Breast epithelium (tissue), 4 donors: ENCODE measurements around the gene PRCC. TPM values are rescaled to one million over a fixed set of nuclear protein-coding genes. Genes with fewer than 3 reads are reported as not detected.

ENCODE experiments used
- DNase-seq, 2 donors: peaks; one replicate each; pipeline ENCODE4 v3.0.0-alpha.2; 2019; ENCODE audit warnings: low spot score in 2 of 2
- H3K27ac ChIP-seq, 2 donors: fragments of 200-600 bp; sonication (generic) in 1 of 2; one replicate each; pipeline ENCODE4 v1.5.1; 2016 to 2019; ENCODE audit warnings: mild to moderate bottlenecking in 1 of 2
- H3K27me3 ChIP-seq, 2 donors: fragments of 200-600 bp; sonication (generic) in 1 of 2; one replicate each; pipeline versions ENCODE4 v1.5.1 to v1.6.0; 2017 to 2019; ENCODE audit warnings: control low read depth in 1 of 2, mild to moderate bottlenecking in 1 of 2
- H3K36me3 ChIP-seq: fragments of 200-600 bp; one replicate; pipeline ENCODE4 v1.5.1; 2019
- H3K4me1 ChIP-seq, 2 donors: fragments of 200-600 bp; sonication (generic); one replicate each; pipeline ENCODE4 v1.5.1; 2016 to 2019; ENCODE audit warnings: control low read depth in 1 of 2
- H3K4me3 ChIP-seq, 3 donors: fragments of 200-600 bp; sonication (generic); 1 replicate in 2 of 3; 2 replicates in 1 of 3; pipeline ENCODE4 v1.5.1; 2016 to 2019; ENCODE audit warnings: mild to moderate bottlenecking in 3 of 3, moderate library complexity in 2 of 3
- H3K9me3 ChIP-seq, 2 donors: fragments of 200-600 bp; sonication (generic) in 1 of 2; one replicate each; pipeline ENCODE4 v1.5.1; 2016 to 2019; ENCODE audit warnings: control low read depth in 1 of 2
- CTCF ChIP-seq, 3 donors: fragments of 450-650 bp; IDR thresholded peaks; one replicate each; pipeline ENCODE4 v1.5.1; 2016 to 2017; ENCODE audit warnings: antibody characterized with exemption in 3 of 3, mild to moderate bottlenecking in 3 of 3, moderate library complexity in 3 of 3
- POLR2A ChIP-seq: fragments of 450-650 bp; IDR thresholded peaks from one replicate; pipeline ENCODE4 v1.6.1; 2016; ENCODE audit warnings: antibody characterized with exemption, mild to moderate bottlenecking, moderate library complexity
- POLR2AphosphoS5 ChIP-seq, 3 donors: sonication (generic); formaldehyde crosslinking; IDR thresholded peaks; one replicate each; pipeline ENCODE4 v1.6.1; 2017; ENCODE audit warnings: antibody characterized with exemption in 3 of 3
- intact Hi-C: fragments of 100-400 bp; cut with DNase I; formaldehyde crosslinking; loops from one replicate; pipeline ENCODE4 v1.15.1; 2023; ENCODE audit warnings: low total_unique reads
- total RNA-seq, 3 donors: library from RNA; depleted of rRNA; stranded (reverse); fragments of >200 nt; gene quantifications; one replicate each; pipeline ENCODE4 v1.1.0, GENCODE V29; 2016

PRCC gene
- total RNA-seq, 3 donors from 2014 or later = 21.6 to 35.9 (median 24.9) TPM

GRCh38 chr1:156811168-156811567 lies 43.8 kb downstream of the PRCC start:
- no peak overlapping the region for H3K27ac ChIP-seq
- no peaks in the 10 kb centered on the region for H3K9me3 ChIP-seq
- H3K36me3 ChIP-seq = no peaks in the 10 kb centered on the region
- TF ChIP-seq CTCF (IDR thresholded peaks at IDR 0.05) (no peak), POLR2AphosphoS5 (IDR thresholded peaks at IDR 0.05) (no peak), POLR2A (no peak)
- intact Hi-C loops = no loop called here
- H3K27me3 ChIP-seq = no peaks in the 10 kb centered on the region
- no peak for DNase-seq
- no peaks in the 10 kb centered on the region for H3K4me1 ChIP-seq
- no peak overlapping the region for H3K4me3 ChIP-seq

- DNase-seq = no peak
- Histone ChIP-seq H3K36me3 (no peaks in the 10 kb centered on the region), H3K9me3 (no peaks in the 10 kb centered on the region), H3K27ac (no peak overlapping the region), H3K4me3 (no peak overlapping the region), H3K27me3 (no peaks in the 10 kb centered on the region), H3K4me1 (no peaks in the 10 kb centered on the region)
- intact Hi-C loops = loop anchor here (2.0 kb wide), 1 partner anchor 66 kb away; no protein-coding TSS in a partner anchor
- TF ChIP-seq POLR2A (no peak), POLR2AphosphoS5 (IDR thresholded peaks at IDR 0.05) (no peak)
Observed at GRCh38 chr1:156812293-156812990, 45.1 kb downstream of the PRCC start.

GRCh38 chr1:156813298-156813697 lies 46.0 kb downstream of the PRCC start:
- TF ChIP-seq POLR2AphosphoS5 (IDR thresholded peaks at IDR 0.05) (no peak), CTCF (IDR thresholded peaks at IDR 0.05) (no peak), POLR2A (no peak)
- Histone ChIP-seq H3K36me3 (no peaks in the 10 kb centered on the region), H3K4me1 (no peaks in the 10 kb centered on the region), H3K4me3 (peak overlapping the region; percentile 28 to 61 (median 58)), H3K9me3 (no peaks in the 10 kb centered on the region), H3K27me3 (no peaks in the 10 kb centered on the region), H3K27ac (peak overlapping the region in 1 of 2 donors; percentile 88)
- DNase-seq = no peak
- intact Hi-C loops = loop anchor here (2.0 kb wide), 1 partner anchor 66 kb away; no protein-coding TSS in a partner anchor

GRCh38 chr1:156813750-156814570 lies 46.6 kb downstream of the PRCC start:
- Histone ChIP-seq H3K4me1 (no peaks in the 10 kb centered on the region), H3K4me3 (peak overlapping the region; percentile 28 to 61 (median 58)), H3K27me3 (no peaks in the 10 kb centered on the region), H3K9me3 (no peaks in the 10 kb centered on the region), H3K27ac (peak overlapping the region in 1 of 2 donors; percentile 88), H3K36me3 (no peaks in the 10 kb centered on the region)
- intact Hi-C loops = loop anchor here (2.0 kb wide), 1 partner anchor 67 kb away; no protein-coding TSS in a partner anchor
- peak; percentile 40 to 61 for DNase-seq
- TF ChIP-seq POLR2AphosphoS5 (IDR thresholded peaks at IDR 0.05) (no peak), CTCF (IDR thresholded peaks at IDR 0.05) (peak; percentile 14 to 55 (median 50)), POLR2A (no peak)

- TF ChIP-seq CTCF (IDR thresholded peaks at IDR 0.05) (no peak), POLR2A (no peak), POLR2AphosphoS5 (IDR thresholded peaks at IDR 0.05) (no peak)
- Histone ChIP-seq H3K27ac (peak overlapping the region; percentile 12 to 88), H3K9me3 (no peaks in the 10 kb centered on the region), H3K27me3 (no peaks in the 10 kb centered on the region), H3K4me3 (peak overlapping the region in 2 of 3 donors; percentile 58 to 61), H3K4me1 (no peaks in the 10 kb centered on the region), H3K36me3 (no peaks in the 10 kb centered on the region)
- intact Hi-C loops = no loop called here
- DNase-seq = no peak
Observed at GRCh38 chr1:156814571-156815260, 47.4 kb downstream of the PRCC start.
